Astrocyte of the cerebellum (primary cell): ENCODE results near the gene GJC2.

Source experiments
- DNase-seq: peaks from one replicate; pipeline ENCODE4 v3.0.0-alpha.2; 2011; ENCODE audit warnings: low read depth
- H3K4me3 ChIP-seq: 2 replicates; pipeline ENCODE4 v1.5.1; 2011; ENCODE audit warnings: mild to moderate bottlenecking, low read depth, low read length, moderate library complexity
- CTCF ChIP-seq: IDR thresholded peaks from 2 replicates; pipeline ENCODE4 v1.5.1; 2012; ENCODE audit warnings: low read length, low read depth, moderate library complexity, mild to moderate bottlenecking; ENCODE audit errors: missing control alignments
- in situ Hi-C: cut with HindIII; loops from 2 replicates; pipeline ENCODE4 v1.10.0; 2017; ENCODE audit warnings: low sequenced_read_pairs

GJC2 gene

GRCh38 chr1:228194921-228195812 lies 45.4 kb downstream of the GJC2 start:
- no peak for TF ChIP-seq CTCF
- DNase-seq, result no peak
- H3K4me3 ChIP-seq, result no peak overlapping the region
- in situ Hi-C loops, result no loop called here

- H3K4me3 ChIP-seq, result no peak overlapping the region
- DNase-seq, result no peak
- no peak for TF ChIP-seq CTCF
- in situ Hi-C loops, result no loop called here
These were observed 47.9 kb downstream of the GJC2 start for GRCh38 chr1:228197555-228198147.

- no peak overlapping the region for H3K4me3 ChIP-seq
- DNase-seq, result no peak
- no peak for TF ChIP-seq CTCF
- in situ Hi-C loops, result no loop called here
These were observed 49.4 kb downstream of the GJC2 start for GRCh38 chr1:228198977-228199590.

GRCh38 chr1:228204958-228205357 lies 55.2 kb downstream of the GJC2 start:
- TF ChIP-seq CTCF, result no peak
- in situ Hi-C loops, result no loop called here
- no peak for DNase-seq
- no peak overlapping the region for H3K4me3 ChIP-seq

- TF ChIP-seq CTCF, result no peak
- H3K4me3 ChIP-seq, result no peak overlapping the region
- in situ Hi-C loops, result no loop called here
- no peak for DNase-seq
These were observed 56.1 kb downstream of the GJC2 start for GRCh38 chr1:228205526-228206436.
